ENCODE data around the gene C18orf63. TPM values are rescaled to one million over a fixed set of nuclear protein-coding genes. Genes with fewer than 3 reads are reported as not detected.

Gene C18orf63
- total RNA-seq, 2 experiments from 2014 or later: not detected

- POLR2A ChIA-PET: no interaction called here
These were observed 4.6 kb upstream of the C18orf63 start for GRCh38 chr18:74311000-74311399.

GRCh38 chr18:74314759-74315463 is 728 bp upstream of the C18orf63 start:
- no peak overlapping the region for H3K27ac ChIP-seq (ENCODE audit: low read depth, low read length, poor library complexity, severe bottlenecking)
- no peaks in the 10 kb centered on the region for H4K20me1 ChIP-seq (ENCODE audit: insufficient read depth, low read length)
- H3K9me3 ChIP-seq (ENCODE audit: low read length): no peaks in the 10 kb centered on the region
- no peak overlapping the region for H2AFZ ChIP-seq (ENCODE audit: low read length)
- intact Hi-C loops (cut with micrococcal nuclease; ENCODE audit: unreplicated experiment): no loop called here
- no peak for TF ChIP-seq EZH2phosphoT487 (IDR thresholded peaks at IDR 0.05; ENCODE audit: borderline replicate concordance, low read depth, low read length)
- no peak for TF ChIP-seq CTCF (conservative IDR thresholded peaks at IDR 0.05; ENCODE audit: low read length)
- H3K4me3 ChIP-seq (ENCODE audit: low read depth, low read length, poor library complexity, severe bottlenecking): no peak overlapping the region
- H3K4me1 ChIP-seq (ENCODE audit: insufficient read depth, low read length, poor library complexity, severe bottlenecking): no peaks in the 10 kb centered on the region
- no peak for DNase-seq (ENCODE audit: low spot score)
- no peak overlapping the region for H3K4me2 ChIP-seq (ENCODE audit: low read length)
- no peaks in the 10 kb centered on the region for H3K36me3 ChIP-seq (ENCODE audit: insufficient read depth, low read length)
- no TSS peak for BruUV-seq (replicated peaks)
- no peaks in the 10 kb centered on the region for H3K79me2 ChIP-seq (ENCODE audit: insufficient read depth, low read depth, low read length)
- POLR2A ChIA-PET: no interaction called here
- no peaks in the 10 kb centered on the region for H3K9me2 ChIP-seq (ENCODE audit: insufficient read depth, low read length)
- CTCF ChIA-PET (ENCODE audit: unreplicated experiment): no interaction called here

More at GRCh38 chr18:74311000-74311399, 4.6 kb upstream of the C18orf63 start:
- no peak for DNase-seq (ENCODE audit: low spot score)
- H2AFZ ChIP-seq (ENCODE audit: low read length): no peak overlapping the region
- no peak for TF ChIP-seq CTCF (conservative IDR thresholded peaks at IDR 0.05; ENCODE audit: low read length)
- no peak for TF ChIP-seq EZH2phosphoT487 (IDR thresholded peaks at IDR 0.05; ENCODE audit: borderline replicate concordance, low read depth, low read length)
- no peaks in the 10 kb centered on the region for H3K9me2 ChIP-seq (ENCODE audit: insufficient read depth, low read length)
- H3K79me2 ChIP-seq (ENCODE audit: insufficient read depth, low read depth, low read length): no peaks in the 10 kb centered on the region
- no peak overlapping the region for H3K4me3 ChIP-seq (ENCODE audit: low read depth, low read length, poor library complexity, severe bottlenecking)
- H3K27ac ChIP-seq (ENCODE audit: low read depth, low read length, poor library complexity, severe bottlenecking): no peak overlapping the region
- H4K20me1 ChIP-seq (ENCODE audit: insufficient read depth, low read length): no peaks in the 10 kb centered on the region
- no TSS peak for BruUV-seq (replicated peaks)
- H3K9me3 ChIP-seq (ENCODE audit: low read length): no peaks in the 10 kb centered on the region
- intact Hi-C loops (cut with micrococcal nuclease; ENCODE audit: unreplicated experiment): no loop called here
- CTCF ChIA-PET (ENCODE audit: unreplicated experiment): no interaction called here
- no peaks in the 10 kb centered on the region for H3K4me1 ChIP-seq (ENCODE audit: insufficient read depth, low read length, poor library complexity, severe bottlenecking)
- no peaks in the 10 kb centered on the region for H3K36me3 ChIP-seq (ENCODE audit: insufficient read depth, low read length)
- no peak overlapping the region for H3K4me2 ChIP-seq (ENCODE audit: low read length)

All from OCI-LY7 (cell line).